Effector CD4-positive, alpha-beta T cell (primary cell): Measurements from ENCODE around the gene DPYSL3.

Experiments used
- DNase-seq: peaks from one replicate; pipeline ENCODE4 v3.0.0-alpha.2; 2020

The DPYSL3 gene

GRCh38 chr5:147472664-147473475 lies 37.0 kb downstream of the DPYSL3 start:
- DNase-seq: no peak

- no peak for DNase-seq
Measured at GRCh38 chr5:147467973-147468508, 41.8 kb downstream of the DPYSL3 start.

GRCh38 chr5:147466360-147466980 lies 43.4 kb downstream of the DPYSL3 start:
- DNase-seq: no peak

- DNase-seq: no peak
Measured at GRCh38 chr5:147465747-147466146, 44.1 kb downstream of the DPYSL3 start.

- DNase-seq: no peak
Measured at GRCh38 chr5:147464211-147464610, 45.7 kb downstream of the DPYSL3 start.

- no peak for DNase-seq
Measured at GRCh38 chr5:147461915-147462314, 48.0 kb downstream of the DPYSL3 start.

GRCh38 chr5:147460380-147460779 lies 49.5 kb downstream of the DPYSL3 start:
- DNase-seq: no peak

GRCh38 chr5:147458581-147458980 lies 51.3 kb downstream of the DPYSL3 start:
- DNase-seq: no peak

- no peak for DNase-seq
Measured at GRCh38 chr5:147455822-147456450, 53.9 kb downstream of the DPYSL3 start.

- no peak for DNase-seq
Measured at GRCh38 chr5:147454996-147455677, 54.7 kb downstream of the DPYSL3 start.

- DNase-seq: peak; percentile 31
Measured at GRCh38 chr5:147453875-147454814, 55.7 kb downstream of the DPYSL3 start.

GRCh38 chr5:147452165-147452811 lies 57.6 kb downstream of the DPYSL3 start:
- DNase-seq: no peak

- DNase-seq: no peak
Measured at GRCh38 chr5:147451193-147451592, 58.7 kb downstream of the DPYSL3 start.

GRCh38 chr5:147450606-147451005 lies 59.3 kb downstream of the DPYSL3 start:
- DNase-seq: no peak

GRCh38 chr5:147448766-147449165 lies 61.1 kb downstream of the DPYSL3 start:
- no peak for DNase-seq

- DNase-seq: no peak
Measured at GRCh38 chr5:147446523-147446922, 63.3 kb downstream of the DPYSL3 start.

- no peak for DNase-seq
Measured at GRCh38 chr5:147445917-147446316, 64.0 kb downstream of the DPYSL3 start.

- DNase-seq: no peak
Measured at GRCh38 chr5:147445090-147445489, 64.8 kb downstream of the DPYSL3 start.

GRCh38 chr5:147442224-147442623 lies 67.6 kb downstream of the DPYSL3 start:
- no peak for DNase-seq

GRCh38 chr5:147441191-147441695 lies 68.6 kb downstream of the DPYSL3 start:
- DNase-seq: no peak

GRCh38 chr5:147439254-147439653 lies 70.6 kb downstream of the DPYSL3 start:
- DNase-seq: no peak
